ENCODE measurements around the gene ACOT6.
"Not testable (repeated sequence)": the region's sequence is repeated elsewhere in the genome, so short reads cannot be mapped to it uniquely, and the experiment has no call there.

DNA sequence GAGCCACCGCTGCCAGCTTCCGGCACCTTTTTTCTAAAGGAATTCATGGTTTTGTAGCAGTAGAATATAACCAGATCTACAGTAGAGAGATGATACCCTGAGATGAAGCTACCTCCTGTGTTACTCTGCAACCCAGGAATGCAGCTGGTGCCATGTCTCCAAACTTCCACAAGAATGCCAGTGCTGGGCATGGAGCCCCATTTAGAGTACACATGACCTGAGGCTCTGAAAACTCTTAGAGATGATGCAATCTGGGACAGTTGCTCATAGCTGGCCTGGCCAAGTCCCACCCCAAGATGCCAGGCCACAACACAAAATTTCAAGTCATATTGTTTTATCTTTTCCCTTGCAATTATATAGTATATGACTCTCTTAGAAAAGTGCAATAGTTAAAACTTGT is 35.1 kb upstream of the ACOT6 start:
- TF ChIP-seq HDGF (IDR thresholded peaks at IDR 0.05; ENCODE audit: borderline replicate concordance); ARNT (IDR thresholded peaks at IDR 0.05); BHLHE40 (IDR thresholded peaks at IDR 0.05; ENCODE audit: borderline replicate concordance); FOXA1 (IDR thresholded peaks at IDR 0.05): not testable (repeated sequence)

Data from HEK293T (cell line).